Activated T-cell treated with anti-CD3 and anti-CD28 coated beads, Interleukin-2, amount 50 U/mL, for 1 hour (primary cell): ENCODE measurements around the gene KRTAP5-1.
A peak's percentile ranks its signal among the peaks of the same experiment; 100 is the strongest.

Experiments used
- DNase-seq: peaks from one replicate; pipeline ENCODE4 v3.0.0-alpha.2; 2020

KRTAP5-1 gene

DNA sequence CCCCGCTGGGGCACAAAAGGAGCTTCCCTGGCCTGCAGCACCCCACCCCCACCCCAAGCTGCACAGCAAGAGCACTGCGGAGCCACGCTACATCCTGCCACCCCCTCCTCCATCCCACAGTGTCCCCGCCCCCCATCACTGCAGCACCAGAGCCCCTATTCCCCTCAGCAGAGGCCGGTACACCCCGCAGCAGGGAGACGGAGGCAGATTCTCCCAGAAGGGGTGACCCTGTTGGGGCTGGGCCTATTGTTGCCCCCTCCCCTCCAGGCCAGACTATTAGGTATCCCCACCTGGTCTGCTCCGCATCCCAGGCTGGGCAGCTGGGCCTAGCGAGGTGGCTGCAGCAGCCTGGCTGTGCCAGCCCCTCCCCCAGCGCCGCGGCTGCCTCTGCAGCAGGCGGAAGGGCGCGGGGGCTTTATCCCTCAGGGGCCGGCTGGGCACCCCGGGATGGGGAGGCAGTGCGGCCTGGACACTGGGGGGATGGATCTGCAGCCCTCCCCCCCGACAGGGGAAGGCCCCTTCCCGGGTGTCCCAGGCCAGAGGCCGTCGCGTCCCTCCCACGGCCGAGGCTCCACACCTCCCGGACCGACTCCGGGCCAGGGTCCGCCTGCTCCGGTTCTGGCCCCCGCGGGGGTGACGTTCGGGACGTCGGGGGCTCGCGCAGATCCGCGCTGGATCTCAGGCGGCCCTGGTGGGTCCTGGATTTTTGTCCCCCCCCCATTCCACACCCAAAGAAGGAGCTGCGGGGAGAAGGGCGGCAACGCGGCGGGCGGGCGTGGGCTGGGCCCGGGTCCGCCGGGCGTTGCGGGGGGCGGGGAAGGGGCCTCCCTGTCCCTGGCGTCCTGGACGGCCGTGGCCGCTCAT is 14.0 kb downstream of the KRTAP5-1 start:
- peak; percentile 50 for DNase-seq

- peak; percentile 28 for DNase-seq
Observed at GRCh38 chr11:1570531-1570895, 14.6 kb downstream of the KRTAP5-1 start.

DNA sequence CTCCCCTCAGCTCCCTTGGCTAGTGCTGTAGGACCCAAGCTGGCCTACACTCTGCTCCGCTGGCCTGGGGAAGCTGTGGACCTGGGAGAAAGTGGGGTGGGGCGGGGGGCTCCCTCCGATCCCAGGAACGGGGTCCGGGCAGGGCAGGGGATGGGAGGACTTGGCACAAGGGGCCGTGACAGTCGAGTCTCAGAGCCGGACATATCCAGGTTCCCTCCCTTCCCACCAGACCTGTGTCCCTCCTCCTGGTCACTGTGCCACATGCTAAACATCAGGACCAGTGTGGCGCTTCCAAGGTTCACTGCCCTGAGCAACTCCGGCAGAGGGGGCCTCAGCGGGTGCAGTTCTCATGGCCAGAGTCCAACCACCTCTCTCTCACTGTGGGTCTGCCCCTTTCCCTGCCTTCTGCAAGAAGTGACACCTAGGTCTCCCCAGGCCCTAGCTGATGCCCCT is 15.1 kb downstream of the KRTAP5-1 start:
- DNase-seq = no peak

GRCh38 chr11:1569251-1569780 is 15.8 kb downstream of the KRTAP5-1 start:
- DNase-seq = peak; percentile 21

DNA sequence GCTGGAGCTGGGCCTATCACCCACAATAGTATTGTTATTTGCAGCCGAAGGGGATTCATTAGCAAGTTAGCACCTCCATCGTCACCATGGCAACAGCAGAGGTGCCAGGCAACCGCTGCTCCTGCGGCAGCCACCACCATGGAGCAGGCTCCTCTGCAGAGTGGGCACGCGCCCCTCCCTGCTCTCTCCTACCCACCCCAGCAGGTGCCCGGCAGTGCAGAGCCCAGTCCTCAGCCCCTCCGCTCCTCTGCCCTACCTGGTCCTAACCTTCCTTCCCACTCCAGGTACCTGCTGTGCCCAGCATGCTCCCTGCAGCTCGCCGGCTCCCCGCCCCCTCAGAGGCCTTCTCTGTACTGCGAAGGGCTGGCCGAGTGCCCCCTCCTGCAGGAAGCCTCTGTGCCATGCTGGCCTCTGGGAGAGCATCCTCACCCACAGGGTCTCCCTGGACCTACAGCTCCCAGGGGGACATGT is 16.6 kb downstream of the KRTAP5-1 start:
- peak; percentile 54 for DNase-seq

DNA sequence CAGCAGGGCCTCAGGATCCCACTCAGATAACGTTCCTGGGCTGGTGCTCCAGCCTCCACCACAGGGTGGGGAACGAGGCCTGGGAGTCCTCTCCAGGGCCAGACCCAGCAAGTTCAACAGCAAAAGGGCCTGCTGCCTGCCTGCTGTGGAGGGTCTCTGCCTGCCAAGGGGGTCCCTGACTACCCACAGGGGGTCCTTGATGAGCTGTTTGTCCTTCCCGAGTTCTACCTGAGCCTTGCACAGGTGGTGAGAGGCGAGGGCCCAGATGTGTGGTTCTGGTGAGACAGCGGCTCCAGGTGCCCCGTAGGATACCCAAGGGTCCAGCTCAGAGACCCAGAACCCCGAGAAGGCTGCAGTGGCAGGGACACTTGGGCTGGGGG is 17.4 kb downstream of the KRTAP5-1 start:
- no peak for DNase-seq

DNA sequence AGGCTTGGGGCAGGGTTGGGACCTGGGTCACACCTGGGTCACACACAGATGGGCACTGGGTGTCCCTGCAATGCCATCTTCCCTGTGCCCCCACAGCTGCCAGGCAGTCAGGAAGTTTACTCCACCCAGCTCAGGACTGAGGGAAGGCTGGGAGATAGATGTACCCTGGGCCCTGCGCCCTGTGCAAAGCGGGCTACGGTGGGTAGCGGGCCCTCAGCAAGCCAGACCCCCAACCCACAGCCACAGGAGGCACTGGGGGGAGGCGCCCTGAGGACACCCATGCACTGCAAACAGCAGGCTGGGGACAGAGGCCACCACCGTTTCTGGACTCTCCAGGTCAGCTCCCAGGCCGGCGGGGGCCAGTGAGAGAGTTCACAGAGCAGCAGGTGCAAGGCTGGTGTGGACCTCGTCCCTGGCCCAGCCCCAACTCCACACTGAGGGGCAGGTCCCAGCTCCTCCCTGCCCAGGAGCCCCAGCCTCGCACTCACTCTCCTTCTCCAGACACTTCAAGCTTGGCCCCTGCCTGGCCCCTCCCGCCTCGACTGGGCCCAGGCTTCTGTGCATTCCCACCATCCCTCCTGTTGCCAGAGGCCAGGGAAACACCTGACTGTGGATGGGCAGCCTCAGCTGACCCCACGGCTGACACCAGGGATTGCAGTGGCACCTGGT is 17.9 kb downstream of the KRTAP5-1 start:
- DNase-seq = no peak

DNA sequence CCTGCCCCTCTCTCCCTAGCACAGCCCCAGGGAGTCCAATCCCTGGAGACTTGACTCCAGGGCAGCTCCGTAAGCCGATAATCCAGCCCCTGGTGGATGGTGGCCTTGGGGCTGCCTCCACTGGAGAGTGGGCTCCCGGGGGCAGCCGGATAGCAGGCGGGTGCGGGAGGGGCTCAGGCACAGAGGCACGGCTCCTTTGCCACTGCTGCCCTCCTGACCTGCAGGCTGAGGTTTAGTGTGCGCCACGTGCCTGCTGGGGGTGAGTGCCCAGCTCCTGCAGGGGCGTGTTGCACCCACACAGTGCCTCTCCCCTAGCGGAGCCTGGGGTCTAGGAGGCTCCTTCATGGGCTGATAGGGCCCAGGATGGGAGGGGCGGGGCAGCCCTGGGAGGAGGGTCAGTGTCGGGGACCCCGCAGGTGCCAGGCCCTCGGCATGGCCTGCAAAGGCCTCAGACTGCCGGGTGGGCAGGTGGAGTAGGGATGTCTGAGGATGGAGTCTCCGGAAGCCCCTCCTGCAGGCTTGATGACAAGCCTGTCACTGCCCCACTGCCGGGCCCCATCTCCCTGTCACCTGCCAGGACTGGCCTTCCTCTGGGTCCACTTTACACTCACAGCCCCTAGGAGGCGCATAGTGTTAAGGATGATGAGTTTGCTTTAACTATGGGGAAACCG is 18.6 kb downstream of the KRTAP5-1 start:
- no peak for DNase-seq

- DNase-seq = peak; percentile 22
Observed at GRCh38 chr11:1565904-1566247, 19.2 kb downstream of the KRTAP5-1 start.

DNA sequence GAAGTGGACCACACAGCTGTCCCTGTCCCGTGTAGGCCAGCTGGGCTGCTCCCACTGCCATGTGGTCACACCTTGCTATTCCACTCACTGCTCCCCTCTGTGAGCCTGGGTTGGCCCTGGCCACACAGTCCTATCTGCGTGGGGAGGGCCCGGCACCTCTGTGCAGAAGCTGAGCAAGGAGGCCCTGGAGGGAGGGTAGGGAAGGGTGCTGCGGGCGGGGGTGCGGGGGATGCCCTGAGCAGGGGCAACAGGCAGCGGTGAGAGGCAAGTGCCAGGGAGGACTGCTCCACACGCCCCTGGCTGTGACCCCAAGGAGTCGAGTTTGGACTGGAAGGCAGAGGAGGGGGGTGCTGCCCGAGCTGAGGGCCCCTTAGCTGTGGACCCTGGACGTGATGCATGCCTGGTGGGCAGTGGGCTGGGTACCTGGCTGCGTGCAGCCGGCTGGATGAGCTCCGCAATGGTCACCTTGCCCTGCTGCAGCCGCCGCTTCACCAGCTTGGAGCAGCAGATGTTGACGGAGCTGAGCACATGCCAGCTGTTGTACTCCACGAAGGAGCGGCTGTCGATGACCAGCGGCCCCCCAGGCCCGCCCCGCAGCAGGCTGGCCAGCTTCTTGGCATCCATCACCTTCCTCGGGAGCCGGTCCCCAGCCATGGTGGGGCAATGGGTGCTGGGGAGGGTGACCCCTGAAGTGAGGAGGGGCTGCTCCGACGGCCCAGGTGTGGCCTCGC is 19.7 kb downstream of the KRTAP5-1 start:
- DNase-seq = peak; percentile 22

DNA sequence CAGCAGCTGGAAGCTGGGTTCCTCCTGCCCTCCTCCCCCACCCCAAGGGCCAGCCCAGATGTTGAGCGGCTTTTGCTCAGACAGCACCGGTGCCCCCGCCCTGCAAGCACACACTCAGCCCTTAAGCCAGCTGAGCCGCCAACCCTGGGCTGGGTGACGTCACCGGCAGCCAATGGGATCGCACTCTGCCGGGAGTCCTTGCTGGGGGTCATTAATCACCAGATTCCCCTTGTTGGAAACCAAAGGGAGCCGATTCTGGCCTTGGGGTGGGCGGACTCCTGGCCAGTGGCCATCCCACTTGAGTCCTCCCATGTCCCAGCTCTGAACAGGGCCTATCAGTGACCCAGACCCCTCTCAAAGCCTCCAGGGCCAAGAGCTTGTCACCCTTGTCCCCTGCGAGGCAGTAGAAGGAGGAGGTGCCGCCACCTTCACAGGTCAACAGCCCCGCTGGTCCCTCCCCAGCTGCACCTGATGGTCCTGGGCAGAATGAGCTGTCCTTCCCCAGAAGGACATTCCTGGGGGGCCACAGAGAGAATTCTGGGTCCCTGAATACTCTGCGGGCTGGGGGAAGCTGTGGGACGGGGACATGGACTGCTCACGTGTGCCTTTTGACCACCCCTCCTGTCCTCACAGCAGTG is 20.4 kb downstream of the KRTAP5-1 start:
- DNase-seq = peak; percentile 44

- DNase-seq = peak; percentile 22
Observed at GRCh38 chr11:1563697-1564534, 21.2 kb downstream of the KRTAP5-1 start.

DNA sequence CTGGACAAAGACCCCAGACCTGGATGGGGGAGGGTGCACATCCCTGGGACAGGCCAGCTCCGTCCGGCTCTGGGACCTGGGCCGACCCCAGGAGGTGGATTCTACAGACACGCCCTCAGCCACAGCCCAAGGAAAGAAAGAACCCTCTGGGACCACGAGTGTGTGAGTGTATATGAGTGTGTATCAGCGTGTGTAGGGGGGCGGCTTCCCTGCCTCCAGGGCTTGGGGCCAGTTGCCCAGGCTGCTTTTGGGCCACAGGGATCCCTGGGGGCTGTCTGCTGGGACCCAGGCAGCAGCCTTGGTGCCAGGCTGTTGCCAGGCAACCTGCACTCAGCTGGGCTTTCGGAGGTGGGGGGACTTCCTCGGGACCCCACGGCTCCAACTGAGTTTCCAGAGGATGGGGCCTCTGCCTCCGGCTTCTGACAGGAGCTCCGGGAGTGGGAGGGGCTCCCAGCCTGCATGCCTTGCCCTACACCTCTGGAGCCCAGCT is 21.9 kb downstream of the KRTAP5-1 start:
- DNase-seq = peak; percentile 19

DNA sequence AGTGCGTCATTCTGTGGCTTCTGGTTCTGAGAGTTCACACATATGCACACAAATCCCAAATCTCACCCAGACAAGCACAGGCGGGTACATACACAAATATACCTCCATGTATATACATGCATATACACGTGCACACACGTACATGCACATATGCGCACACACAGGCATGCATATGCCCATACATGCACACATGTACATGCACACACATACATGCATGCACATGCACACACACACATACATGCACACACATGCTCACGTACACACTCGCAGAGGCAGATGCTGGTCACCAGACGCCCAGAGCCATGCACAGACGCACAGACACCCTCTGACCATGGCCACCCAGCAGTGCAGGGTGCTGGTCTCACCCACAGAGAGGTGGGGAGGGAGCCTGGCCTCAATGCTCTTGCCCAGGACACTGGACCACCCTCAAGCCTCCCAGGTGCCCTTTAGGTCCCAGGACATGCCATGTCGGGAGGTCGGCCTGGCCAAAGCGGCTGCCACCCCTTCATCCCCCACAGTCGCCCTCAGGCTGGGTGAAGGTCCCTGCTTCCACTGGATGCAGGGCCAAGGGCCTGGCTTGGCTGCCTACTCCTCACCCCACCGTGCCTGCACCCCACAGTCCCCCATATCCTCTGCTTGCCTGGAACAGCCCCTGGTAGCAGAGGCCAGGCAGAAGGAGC is 22.5 kb downstream of the KRTAP5-1 start:
- no peak for DNase-seq

DNA sequence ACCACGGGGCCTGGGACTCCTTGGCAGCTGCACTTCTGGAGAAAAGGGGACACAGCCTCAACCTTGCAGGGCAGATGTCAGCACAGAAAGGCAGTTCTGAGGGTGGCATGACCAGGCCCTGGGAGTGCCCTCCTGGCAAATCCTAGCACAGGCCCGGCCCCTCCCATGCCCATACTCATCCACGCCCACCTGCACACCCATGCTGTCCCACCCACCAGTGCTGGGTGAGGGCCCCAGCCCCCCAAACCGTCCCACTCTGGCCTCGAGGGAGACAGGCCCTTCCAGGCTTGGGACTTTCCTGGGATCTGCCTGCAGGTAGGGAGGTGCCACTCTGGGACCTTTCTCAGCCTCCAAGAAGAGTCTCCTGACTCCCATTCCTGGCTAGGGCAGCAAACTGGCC is 23.1 kb downstream of the KRTAP5-1 start:
- no peak for DNase-seq

DNA sequence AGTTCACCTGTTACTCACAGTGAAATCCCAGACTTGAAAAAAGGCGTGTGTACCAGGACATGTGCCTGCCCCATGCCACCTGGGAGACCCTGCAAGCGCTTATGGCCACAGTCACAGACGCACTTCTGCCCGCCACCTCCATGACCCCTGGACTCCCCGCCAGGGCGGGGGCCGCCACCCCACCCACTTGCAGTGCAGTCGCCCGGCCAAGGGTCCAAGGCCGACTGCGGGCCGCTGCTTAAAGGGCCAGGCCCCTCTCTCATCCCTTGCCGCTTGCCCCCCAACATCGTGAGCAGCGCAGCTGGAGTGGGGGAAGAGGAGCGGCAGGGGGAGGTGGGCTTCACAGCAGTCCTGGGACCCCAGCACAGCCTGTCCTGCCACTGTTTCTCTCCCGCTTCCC is 23.8 kb downstream of the KRTAP5-1 start:
- DNase-seq = no peak

DNA sequence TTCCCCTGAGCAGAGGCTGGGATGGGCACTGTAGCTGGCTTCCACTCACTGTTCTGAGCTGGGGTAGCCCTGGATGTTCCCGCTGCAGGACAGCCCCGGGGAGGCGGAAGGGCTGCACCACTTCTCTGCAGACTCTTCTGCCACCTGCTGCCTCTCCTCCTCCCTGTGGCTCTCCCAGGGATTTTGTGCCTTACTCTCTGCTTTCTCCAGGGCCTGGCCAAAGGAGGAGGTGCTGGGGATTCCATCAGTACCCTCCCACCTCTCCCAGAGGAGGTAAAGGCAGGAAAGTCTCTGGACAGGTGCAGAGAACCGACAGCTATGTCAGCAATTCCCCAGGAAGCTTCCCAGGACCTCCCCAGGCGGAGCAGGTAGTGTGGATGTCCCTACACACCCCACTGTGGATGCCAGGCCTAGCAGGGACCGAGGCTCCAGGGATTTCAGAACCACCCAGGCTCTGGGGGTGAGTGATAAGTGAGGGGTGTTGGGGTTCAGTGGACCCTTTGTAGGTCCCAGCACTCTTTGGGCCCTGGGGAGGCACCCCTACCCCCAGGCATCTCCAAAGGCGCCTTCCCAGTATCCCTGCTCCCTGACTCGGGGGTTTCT is 24.3 kb downstream of the KRTAP5-1 start:
- DNase-seq = no peak

- DNase-seq = no peak
Observed at GRCh38 chr11:1560002-1560648, 25.0 kb downstream of the KRTAP5-1 start.

GRCh38 chr11:1559111-1559951 is 25.8 kb downstream of the KRTAP5-1 start:
- peak; percentile 23 for DNase-seq
